ENCODE results near the gene PKD1L1. TPM values are rescaled to one million over a fixed set of nuclear protein-coding genes. Genes with fewer than 3 reads are reported as not detected.

PKD1L1 gene
- total RNA-seq, 1 experiment from 2014 or later, result 0.17 TPM

- H3K4me1 Mint-ChIP-seq, result peaks cover 7 to 11% of the 10 kb centered on the region in 2 experiments
- Histone ChIP-seq H3K23me2 (ENCODE audit: insufficient read length, low read depth, low read length, poor library complexity, severe bottlenecking) (no peaks in the 10 kb centered on the region), H2BK5ac (ENCODE audit: insufficient read length, low read length) (no peak overlapping the region), H2BK15ac (ENCODE audit: low read depth, low read length) (no peak overlapping the region), H3T11ph (ENCODE audit: low read length) (no peak overlapping the region), H4K20me1 (ENCODE audit: control insufficient read depth, insufficient read depth, insufficient read length) (no peaks in the 10 kb centered on the region), H3K23ac (ENCODE audit: insufficient read length, low read depth, low read length) (no peak overlapping the region), H3K9me3 (ENCODE audit: control insufficient read depth, low read depth, low read length) (no peaks in the 10 kb centered on the region), H2BK20ac (ENCODE audit: low read depth, low read length, poor library complexity, severe bottlenecking) (no peak overlapping the region), H3K9ac (ENCODE audit: extremely low read depth, insufficient read length, low read length) (no peak overlapping the region), H3K4ac (ENCODE audit: low read depth, low read length) (no peak overlapping the region), H3K79me1 (ENCODE audit: insufficient read depth, low read depth, low read length, poor library complexity, severe bottlenecking) (no peaks in the 10 kb centered on the region), H2AK5ac (ENCODE audit: insufficient read length, low read length) (no peak overlapping the region), H2BK12ac (ENCODE audit: insufficient read length, low read depth, low read length) (no peak overlapping the region), H3K79me2 (ENCODE audit: insufficient read depth, low read length) (no peaks in the 10 kb centered on the region), H2BK120ac (ENCODE audit: low read depth, low read length, poor library complexity, severe bottlenecking) (no peak overlapping the region), H3K27ac (ENCODE audit: insufficient read length, low read depth, low read length) (no peak overlapping the region), H3K27me3 (ENCODE audit: insufficient read depth, low read length) (no peaks in the 10 kb centered on the region), H3K56ac (ENCODE audit: insufficient read length, low read depth, low read length) (no peak overlapping the region), H4K5ac (ENCODE audit: insufficient read length, low read depth, low read length) (no peak overlapping the region), H3K4me1 (ENCODE audit: insufficient read depth, low read length) (no peaks in the 10 kb centered on the region), H4K8ac (replicated peaks; ENCODE audit: insufficient read length, low read depth, low read length) (no peak overlapping the region), H3K14ac (ENCODE audit: insufficient read depth, low read length) (no peak overlapping the region), H3K4me2 (ENCODE audit: insufficient read depth, insufficient read length, low read length) (no peak overlapping the region), H3K18ac (ENCODE audit: insufficient read length, low read depth, low read length) (no peak overlapping the region), H4K91ac (ENCODE audit: insufficient read length, low read depth, low read length) (no peak overlapping the region), H2AFZ (ENCODE audit: low read length) (no peak overlapping the region)
- H3K27ac Mint-ChIP-seq, result no peak overlapping the region
- WGBS (ENCODE audit: extremely low coverage, insufficient read length, low lambda C conversion rate), result no CpG with 5 or more reads among the region's 4 CpGs
- no peak for DNase-seq
- no peaks in the 10 kb centered on the region for H3K27me3 Mint-ChIP-seq (ENCODE audit: low read depth)
- H3K9me3 Mint-ChIP-seq, result no peaks in the 10 kb centered on the region
- TF ChIP-seq CTCF (conservative IDR thresholded peaks at IDR 0.05), result no peak
- H3K4me3 Mint-ChIP-seq, result no peak overlapping the region
- no peaks in the 10 kb centered on the region for H3K36me3 Mint-ChIP-seq (ENCODE audit: insufficient read depth in 1 of 3, low read depth in 3 of 3)
Observed at GRCh38 chr7:47762746-47763062, 185.6 kb downstream of the PKD1L1 start.
